K562 (cell line): ENCODE results near the gene NAA38. TPM values are rescaled to one million over a fixed set of nuclear protein-coding genes. Genes with fewer than 3 reads are reported as not detected.
A peak's percentile ranks its signal among the peaks of the same experiment; 100 is the strongest.

Experiments
- CSDE1 ChIP-seq, 2 experiments: fragments of 450-650 bp; IDR thresholded peaks; 2 replicates each; pipeline ENCODE4 v1.6.1; 2016; ENCODE audit warnings: mild to moderate bottlenecking in 1 of 2
- DMBX1 ChIP-seq: fragments of 250-450 bp; sonication (Bioruptor Pico); IDR thresholded peaks from 2 replicates; pipeline ENCODE4 v1.8.0; 2022; ENCODE audit warnings: inconsistent platforms, mild to moderate bottlenecking, moderate library complexity, borderline replicate concordance
- HCFC1 ChIP-seq: IDR thresholded peaks from 2 replicates; pipeline ENCODE4 v1.6.1; 2012; ENCODE audit warnings: low read depth, low read length, improper control_type of control experiment
- HNRNPUL1 ChIP-seq: fragments of 200-400 bp; formaldehyde crosslinking; IDR thresholded peaks from 2 replicates; pipeline ENCODE4 v1.6.1; 2017; ENCODE audit warnings: low read length
- NFATC3 ChIP-seq: fragments of 450-650 bp; IDR thresholded peaks from 2 replicates; pipeline ENCODE4 v1.6.1; 2017; ENCODE audit warnings: mild to moderate bottlenecking
- NR1H2 ChIP-seq: sonication (generic); formaldehyde crosslinking; IDR thresholded peaks from 2 replicates; pipeline ENCODE4 v1.4.0; 2020; ENCODE audit warnings: mild to moderate bottlenecking, missing genetic modification reagents
- POLR2AphosphoS5 ChIP-seq: IDR thresholded peaks from 2 replicates; pipeline ENCODE4 v1.6.1; 2011; ENCODE audit warnings: mild to moderate bottlenecking, low read depth, low read length, moderate library complexity; ENCODE audit not compliant: control insufficient read depth, insufficient read depth
- POLR3G ChIP-seq: IDR thresholded peaks from 2 replicates; pipeline ENCODE4 v1.6.1; 2011; ENCODE audit not compliant: insufficient read length, insufficient replicate concordance; ENCODE audit errors: extremely low read depth
- REST ChIP-seq, 2 experiments: fragments of 450-650 bp; formaldehyde crosslinking in 1 of 2; IDR thresholded peaks; 2 replicates each; pipeline versions ENCODE4 v1.4.0 to v1.6.1; 2014 to 2020; ENCODE audit warnings: mild to moderate bottlenecking in 2 of 2, borderline replicate concordance in 1 of 2, low read depth in 1 of 2
- RNF2 ChIP-seq: sonication (generic); IDR thresholded peaks from 2 replicates; pipeline ENCODE4 v1.6.1; 2016
- SMARCC2 ChIP-seq: fragments of 450-650 bp; IDR thresholded peaks from 2 replicates; pipeline ENCODE4 v1.6.1; 2017; ENCODE audit warnings: antibody characterized with exemption, moderate library complexity, mild to moderate bottlenecking, low read depth
- TEAD4 ChIP-seq, 2 experiments: sonication (generic) in 1 of 2; formaldehyde crosslinking in 1 of 2; IDR thresholded peaks; 2 replicates each; pipeline versions ENCODE4 v1.6.1 to v1.8.0; 2012 to 2022; ENCODE audit warnings: borderline replicate concordance in 1 of 2, inconsistent platforms in 1 of 2, low read length in 1 of 2, mild to moderate bottlenecking in 1 of 2, missing genetic modification reagents in 1 of 2
- ZBTB49 ChIP-seq: sonication (generic); formaldehyde crosslinking; IDR thresholded peaks from 2 replicates; pipeline ENCODE4 v1.8.0; 2022; ENCODE audit warnings: missing genetic modification reagents, mild to moderate bottlenecking, borderline replicate concordance
- polyA plus RNA-seq, 8 experiments: library from polyadenylated mRNA; depleted of rRNA in 4 of 8; stranded (reverse) in 5 of 8; unstranded in 3 of 8; fragments of >200 nt; fragmentation: Nextera tagmentation in 2 of 8; fragmentation: Illumina TruSeq in 1 of 8; extraction: Ambion mirVana in 2 of 8; extraction: Trizol in 1 of 8; gene quantifications; 2 replicates each; pipeline versions ENCODE4 v1.2.1 to v1.2.3, GENCODE V29; 2011 to 2014; ENCODE audit warnings: inconsistent platforms in 1 of 8, missing spikeins in 1 of 8
- total RNA-seq, 7 experiments: library from RNA; depleted of rRNA in 6 of 7; stranded (reverse); fragments of >200 nt in 6 of 7; fragmentation: Illumina TruSeq in 2 of 7; extraction: Trizol in 2 of 7; gene quantifications; 2 replicates each; pipeline versions ENCODE4 v1.2.1 to v1.2.3, GENCODE V29; 2011 to 2021; ENCODE audit warnings: low replicate concordance in 1 of 7

Gene NAA38
- total and polyA plus RNA-seq, 9 of the 15 experiments (the other 6 are each of a cell fraction or from before 2014, with no cell fraction given): 16.4 to 99.8 (median 57.3) TPM

- TF ChIP-seq REST (IDR thresholded peaks at IDR 0.05; ENCODE audit: borderline replicate concordance) (peak; percentile 39; the same call in 1 of the 2 replicates), REST (CRISPR knock-in tag; IDR thresholded peaks at IDR 0.05; ENCODE audit: low read depth) (no peak), HNRNPUL1 (no peak), POLR2AphosphoS5 (peak; percentile 43; the same call in 1 of the 2 replicates), CSDE1 (IDR thresholded peaks at IDR 0.05) (no peak), SMARCC2 (no peak), NFATC3 (no peak), DMBX1 (CRISPR knock-in tag) (no peak), POLR3G (no peak), HCFC1 (peak; percentile 95), RNF2 (peak; percentile 42; the same call in 1 of the 2 replicates), NR1H2 (CRISPR knock-in tag) (no peak), TEAD4 (IDR thresholded peaks at IDR 0.05; ENCODE audit: low read length) (peak; percentile 20; the same call in 1 of the 2 replicates), TEAD4 (CRISPR knock-in tag; IDR thresholded peaks at IDR 0.05; ENCODE audit: borderline replicate concordance) (no peak), ZBTB49 (CRISPR knock-in tag) (no peak)
These were observed at the start of gene NAA38 (continued) for GRCh38 chr17:7856811-7857712.
